Islet precursor cell (in vitro differentiated cells): ENCODE measurements around the gene APH1A.
"Not testable (repeated sequence)": the region's sequence is repeated elsewhere in the genome, so short reads cannot be mapped to it uniquely, and the experiment has no call there.

Experiments used
- DNase-seq: peaks from one replicate; pipeline ENCODE4 v3.0.0-alpha.2; 2018

APH1A gene

GRCh38 chr1:150268705-150269403 lies at the start of gene APH1A:
Gene APH1A, minus strand, starts transcription at chr1:150269016. Its CDS starts 206 bp downstream, at chr1:150268810.
- DNase-seq, result peak; percentile 99

- DNase-seq, result not testable (repeated sequence)
Measured at GRCh38 chr1:150314691-150315090, 45.9 kb upstream of the APH1A start.

DNA sequence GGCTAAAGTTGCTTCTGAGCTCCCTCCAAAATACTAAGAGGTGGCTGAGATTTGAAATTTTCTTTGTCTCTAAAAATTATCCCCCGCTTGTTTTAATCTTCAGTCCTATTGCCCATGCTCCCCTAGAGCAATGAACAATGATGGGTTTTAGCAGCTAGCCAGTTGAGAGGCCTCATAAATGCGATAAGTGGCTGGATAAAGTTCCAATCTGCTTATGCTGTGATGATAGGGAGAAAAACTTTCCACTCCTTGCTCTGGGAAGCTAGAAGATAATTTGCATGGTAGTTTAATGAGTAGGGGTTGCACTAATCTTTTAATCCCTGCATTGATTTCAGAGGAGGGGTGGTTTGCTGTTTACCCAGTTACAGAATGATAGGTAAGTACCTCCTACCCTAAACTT lies 42.9 kb upstream of the APH1A start:
- DNase-seq, result no peak

DNA sequence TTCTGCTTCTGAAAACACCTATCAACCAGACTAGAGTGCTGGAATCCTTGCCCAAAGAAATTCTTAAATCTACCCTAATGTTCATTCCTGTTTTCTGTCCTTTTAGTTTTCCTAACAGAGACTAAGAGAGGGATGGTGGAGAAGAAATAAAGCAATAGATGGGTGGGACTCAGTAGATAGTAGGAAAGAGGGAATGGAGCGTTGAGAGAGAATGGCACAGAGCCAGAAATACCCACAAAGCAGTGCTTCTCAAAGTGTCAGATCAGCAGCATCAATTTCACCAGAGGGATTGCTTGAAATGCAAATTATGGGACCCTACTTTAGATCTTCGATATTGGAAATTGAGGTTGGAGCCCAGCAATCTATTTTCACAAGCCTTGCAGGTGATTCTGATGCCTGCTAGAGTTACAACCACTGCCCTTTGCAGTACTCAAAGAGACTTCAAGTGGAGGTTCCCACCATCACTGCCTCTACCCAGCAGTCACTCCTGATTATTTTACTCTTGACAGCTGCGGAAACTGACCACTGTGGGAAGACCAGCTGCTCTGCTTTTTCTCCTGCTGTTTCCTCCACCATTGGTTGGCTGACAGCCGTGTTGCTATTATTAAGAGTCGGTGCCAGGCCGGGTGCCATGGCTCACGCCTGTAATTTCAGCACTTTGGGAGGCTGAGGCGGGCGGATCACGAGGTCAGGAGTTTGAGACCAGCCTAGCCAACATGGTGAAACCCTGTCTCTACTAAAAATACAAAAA lies 41.1 kb upstream of the APH1A start:
- DNase-seq, result no peak

- not testable (repeated sequence) for DNase-seq
Measured at GRCh38 chr1:150308585-150308984, 39.8 kb upstream of the APH1A start.

DNA sequence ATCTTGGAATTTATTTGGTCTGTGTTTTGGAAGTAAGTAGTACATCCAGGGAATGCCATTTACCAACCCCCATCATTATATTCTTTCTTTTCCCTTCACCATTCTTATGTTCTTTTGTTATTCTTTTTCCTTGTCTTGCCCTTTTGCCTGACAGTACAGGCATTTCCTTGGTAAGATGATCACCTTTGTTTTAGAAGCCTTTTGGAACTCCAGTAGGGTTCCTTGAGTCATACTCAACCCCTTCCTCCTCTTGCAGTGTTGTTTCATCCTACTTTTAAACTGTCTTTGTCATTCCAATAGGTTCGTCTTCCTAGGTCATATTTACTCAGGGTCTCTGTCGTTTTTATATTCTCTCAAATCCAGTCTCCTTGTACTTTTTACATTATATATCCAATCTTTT lies 34.1 kb upstream of the APH1A start:
- DNase-seq, result no peak

- no peak for DNase-seq
Measured at GRCh38 chr1:150302338-150302737, 33.5 kb upstream of the APH1A start.

DNA sequence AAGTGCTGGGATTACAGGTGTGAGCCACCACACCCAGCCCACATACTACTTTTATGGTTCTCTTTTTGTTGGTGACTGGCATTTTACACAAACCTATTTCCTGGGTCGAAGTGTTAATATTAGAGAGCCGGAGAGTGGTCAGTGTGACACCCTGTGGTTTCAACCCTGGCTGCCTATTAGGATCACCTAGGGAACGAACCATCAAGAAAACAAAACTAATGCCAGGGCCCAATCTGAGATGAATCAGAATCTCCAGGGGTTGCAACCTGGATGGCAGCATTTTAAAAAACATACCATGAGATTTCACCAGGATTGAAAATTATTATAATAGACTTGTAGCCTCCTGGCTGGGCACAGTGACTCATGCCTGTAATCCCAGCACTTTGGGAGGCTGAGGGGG lies 30.9 kb upstream of the APH1A start:
- DNase-seq, result no peak

DNA sequence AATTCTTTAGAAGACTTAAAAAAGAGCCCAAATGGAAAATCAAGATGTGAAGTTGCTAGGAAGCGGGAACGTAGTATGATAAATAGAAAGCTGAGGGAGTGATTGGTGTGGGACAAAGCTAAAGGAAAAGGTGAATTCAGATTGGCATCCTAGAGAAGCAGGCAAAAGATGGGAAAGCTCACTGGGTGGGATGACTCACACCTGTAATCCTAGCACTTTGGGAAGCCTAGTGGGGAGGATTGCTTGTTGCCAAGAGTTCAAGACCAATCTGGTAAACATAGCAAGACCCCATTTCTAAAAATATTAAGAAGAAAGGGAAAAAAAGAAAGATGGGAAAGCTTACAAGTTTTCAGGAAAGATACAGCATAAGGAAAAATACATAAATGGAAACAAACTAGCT lies 26.7 kb upstream of the APH1A start:
- DNase-seq, result no peak

DNA sequence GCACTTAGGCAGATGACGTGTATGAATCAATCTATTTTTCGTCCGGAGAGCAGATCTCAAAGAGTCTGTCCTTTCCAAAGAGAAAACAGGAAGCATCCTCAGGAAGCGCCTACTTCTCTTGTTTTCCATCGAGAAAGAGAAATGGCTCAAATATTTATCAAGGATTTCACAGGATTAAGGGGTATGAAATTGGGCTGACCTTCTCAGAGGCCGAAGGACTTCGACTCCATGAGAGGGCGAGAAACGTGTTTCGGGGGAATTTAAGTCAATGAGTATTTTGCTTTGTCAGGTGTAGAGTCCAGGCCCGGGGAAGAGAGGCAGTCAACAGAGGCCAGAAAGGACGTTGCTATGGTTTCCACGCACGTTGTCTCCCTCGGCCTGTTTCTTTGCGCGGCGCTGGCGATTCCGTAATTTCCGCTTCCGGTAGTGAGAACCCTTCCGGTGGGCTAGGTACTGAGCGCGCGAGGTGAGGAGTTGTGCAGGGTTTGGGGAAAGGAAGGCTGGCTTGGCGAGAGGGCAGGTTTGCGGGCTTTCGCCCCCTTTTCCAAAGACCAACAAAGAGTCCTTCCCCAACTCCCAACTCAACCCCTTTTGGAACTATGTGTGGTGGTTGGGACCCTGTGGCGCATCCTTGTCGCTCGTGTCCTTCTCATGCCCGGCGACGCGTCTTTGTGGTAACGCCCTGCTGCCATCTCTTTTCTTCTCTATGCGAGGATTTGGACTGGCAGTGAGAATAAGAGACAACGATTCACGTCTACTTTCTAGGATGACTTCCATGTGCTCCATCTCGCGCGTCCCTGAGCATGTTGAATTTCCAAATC lies 24.8 kb upstream of the APH1A start, which contains the start of gene MRPS21:
TSS of gene MRPS21 (plus strand) at position 429 of the 821 bp plus-strand sequence. CDS start 506 bp downstream, outside the sequence.
- DNase-seq, result peak; percentile 94

DNA sequence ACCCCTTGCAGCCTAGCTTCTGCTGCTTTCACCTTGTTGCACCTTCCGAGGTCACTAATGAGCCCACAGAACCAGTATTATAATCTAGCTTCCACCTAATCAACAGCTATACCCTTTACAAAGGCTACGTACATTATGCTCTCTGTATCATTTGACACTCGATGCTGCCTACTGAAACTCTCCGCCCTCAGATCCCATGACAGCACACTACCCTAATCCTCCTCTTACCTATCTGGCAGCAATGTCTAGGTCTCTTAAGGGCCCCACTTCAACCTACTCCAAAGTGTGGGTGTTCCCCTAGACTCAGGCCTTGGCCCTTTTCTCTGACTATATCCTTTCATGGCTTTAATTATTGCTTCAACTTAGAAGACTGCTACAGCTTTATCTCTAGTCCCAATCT lies 20.0 kb upstream of the APH1A start:
- DNase-seq, result no peak

- no peak for DNase-seq
Measured at GRCh38 chr1:150288382-150288781, 19.6 kb upstream of the APH1A start.

GRCh38 chr1:150283260-150283659 lies 14.4 kb upstream of the APH1A start:
- no peak for DNase-seq

GRCh38 chr1:150282558-150282958 lies 13.7 kb upstream of the APH1A start:
- DNase-seq, result no peak

DNA sequence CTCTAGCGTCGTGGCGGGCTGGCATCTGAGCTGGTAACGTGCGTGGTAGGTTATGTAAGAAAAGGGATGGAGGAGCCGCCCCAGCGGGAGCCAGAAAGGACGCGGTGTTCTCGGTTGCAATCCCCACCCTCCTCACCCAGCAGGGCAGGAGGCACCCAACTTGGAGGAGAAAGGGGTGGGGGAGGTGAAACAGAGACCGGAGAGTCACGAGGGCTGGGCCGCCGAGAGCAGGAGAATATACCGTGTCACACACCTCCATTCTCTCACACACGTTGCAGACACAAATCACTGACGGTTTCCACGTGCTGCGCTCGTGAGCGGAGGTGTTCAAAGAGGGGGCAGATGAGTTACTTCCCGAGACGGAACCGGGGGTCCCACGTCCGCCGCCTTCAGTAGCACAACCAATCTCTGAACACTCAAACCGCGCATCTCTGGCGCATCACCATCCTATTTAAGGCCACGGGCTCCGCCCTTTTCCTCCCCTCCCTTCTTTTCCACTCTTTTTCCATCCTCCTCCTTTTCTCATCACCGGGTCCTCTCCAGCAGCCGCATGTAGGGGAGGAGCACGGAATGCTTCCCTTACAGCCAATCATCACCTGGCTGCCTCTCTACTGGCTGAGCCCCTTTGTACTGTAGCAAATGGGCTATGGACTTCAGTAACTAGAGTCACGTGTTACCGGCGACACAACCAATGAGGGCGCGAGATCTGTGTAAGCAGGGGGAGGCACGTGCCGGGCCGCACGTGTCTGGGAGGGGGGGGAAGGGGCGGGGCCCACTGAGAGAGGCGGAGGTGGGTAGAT lies 13.1 kb upstream of the APH1A start, which contains the start of gene CIART:
TSS of gene CIART (plus strand) at position 797 of the 800 bp plus-strand sequence. CDS start 714 bp downstream, outside the sequence.
- DNase-seq, result peak; percentile 81

DNA sequence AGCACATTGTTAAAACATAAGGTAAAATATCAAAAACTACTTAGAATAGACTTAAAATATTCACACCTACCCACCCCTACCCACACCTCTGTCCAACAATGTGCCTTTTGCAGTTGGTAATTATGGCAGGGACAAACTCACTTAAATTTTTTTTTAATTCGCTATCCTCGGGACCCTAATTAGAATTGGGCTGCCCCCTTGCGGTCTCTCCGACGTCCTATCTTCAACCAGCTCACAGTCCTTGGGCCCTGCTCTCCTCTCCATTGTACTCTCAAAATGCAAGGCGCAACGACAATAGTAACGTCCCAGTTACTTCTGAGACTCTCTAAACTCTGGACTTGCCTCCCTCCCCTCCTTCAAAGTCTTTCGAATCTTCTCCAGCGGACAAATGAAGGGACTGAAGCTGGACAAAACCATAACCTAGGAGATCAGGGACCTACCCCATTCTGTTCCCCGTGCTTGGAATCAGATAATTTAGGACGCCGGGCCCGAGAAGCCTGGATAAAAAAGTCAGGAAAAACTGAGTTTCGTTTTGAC lies 12.5 kb upstream of the APH1A start:
- DNase-seq, result peak; percentile 65

- no peak for DNase-seq
Measured at GRCh38 chr1:150280138-150280707, 11.4 kb upstream of the APH1A start.

DNA sequence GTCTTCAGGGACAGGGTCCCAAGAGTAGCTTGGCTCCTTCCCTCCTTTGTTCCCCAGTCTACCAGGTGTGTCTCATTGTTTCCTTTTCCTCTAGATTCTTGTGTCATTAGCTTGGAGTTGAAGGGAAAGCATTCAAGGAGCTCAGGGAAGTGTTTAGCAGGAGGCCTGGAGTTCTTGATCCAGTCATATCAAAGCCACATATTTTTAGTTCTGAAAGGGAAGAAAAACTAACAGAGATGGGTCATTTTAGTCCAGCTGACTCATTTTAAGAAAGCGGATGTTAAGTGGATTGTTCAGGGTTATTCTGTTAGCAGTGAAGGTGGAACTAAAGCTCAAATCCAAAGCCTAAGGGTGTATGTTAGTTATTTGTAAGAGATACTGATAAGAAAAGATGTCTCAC lies 4.5 kb upstream of the APH1A start:
- no peak for DNase-seq

- DNase-seq, result no peak
Measured at GRCh38 chr1:150271291-150271959, 2.6 kb upstream of the APH1A start.

DNA sequence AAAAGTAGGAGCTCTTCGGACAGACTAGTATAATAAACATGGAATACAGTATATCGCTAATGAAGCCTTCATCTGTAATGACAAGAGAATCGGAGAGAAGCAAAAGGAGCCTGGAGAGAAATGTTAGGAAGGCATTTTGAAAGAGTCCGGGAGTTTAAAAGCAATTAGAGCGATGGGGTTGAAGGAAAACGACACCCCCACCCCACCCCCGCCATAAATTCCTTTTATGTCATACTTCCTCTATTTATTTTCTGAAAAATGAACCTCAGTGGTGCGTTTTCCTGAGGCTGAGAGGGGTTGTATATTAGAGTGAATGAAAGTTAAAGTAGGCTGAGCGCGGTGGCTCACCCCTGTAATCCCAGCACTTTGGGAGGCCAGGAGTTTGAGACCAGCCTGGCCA lies 635 bp upstream of the APH1A start:
- DNase-seq, result no peak

DNA sequence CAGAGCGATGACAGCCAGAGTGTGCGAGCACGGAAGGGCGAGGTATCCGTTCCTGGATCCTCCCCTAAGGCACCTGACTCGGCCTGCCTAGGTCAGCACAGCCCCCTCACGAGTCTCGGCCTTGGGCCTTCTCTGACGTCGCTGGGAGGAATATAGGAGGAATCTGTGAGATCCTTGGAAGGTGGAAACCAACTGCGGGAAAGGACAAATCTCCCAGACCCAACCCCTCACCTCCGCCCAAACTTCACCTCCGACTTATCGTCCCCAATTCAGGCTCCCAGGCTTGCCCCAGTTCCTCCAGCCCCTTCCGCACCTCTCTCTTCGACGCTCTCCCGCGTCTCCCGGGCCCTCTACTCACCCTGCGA lies 494 bp downstream of the APH1A start:
- DNase-seq, result no peak
